ENCODE results near the gene MAPK13. TPM values are rescaled to one million over a fixed set of nuclear protein-coding genes. Genes with fewer than 3 reads are reported as not detected.

MAPK13 gene
- total RNA-seq, 1 donor from 2014 or later: 70.6 TPM

GRCh38 chr6:36187446-36187845 is 57.1 kb downstream of the MAPK13 start:
- DNase-seq (ENCODE audit: low read depth): no peak
- H3K36me3 ChIP-seq (ENCODE audit: control insufficient read depth, insufficient read depth, low read length): no peaks in the 10 kb centered on the region
- TF ChIP-seq CTCF (IDR thresholded peaks at IDR 0.05; ENCODE audit: insufficient read depth, low read length, severe bottlenecking): no peak
- no peak for FAIRE-seq
- H3K4me3 ChIP-seq (ENCODE audit: low read depth, low read length): no peak overlapping the region
- no peaks in the 10 kb centered on the region for H3K27me3 ChIP-seq (ENCODE audit: control insufficient read depth, insufficient read depth, low read length)

Other genes with a start within 250 kb of the MAPK13 start
- 56.3 and 90.6 TPM in 2 replicates for gene SRPK1, start 209.4 kb upstream of the MAPK13 start, total RNA-seq
- gene SLC26A8, start 105.9 kb upstream of the MAPK13 start, total RNA-seq: not detected in 2 replicates
- 38.4 and 44.7 TPM in 2 replicates for gene MAPK14, start 102.7 kb upstream of the MAPK13 start, total RNA-seq
- 6.3 and 10.1 TPM in 2 replicates for gene BRPF3, start 66.2 kb downstream of the MAPK13 start, total RNA-seq
- 0.26 and 1.2 TPM in 2 replicates for gene PNPLA1, start 139.5 kb downstream of the MAPK13 start, total RNA-seq
- gene BNIP5, start 206.4 kb downstream of the MAPK13 start, total RNA-seq: not detected in 2 replicates